K562 (cell line): ENCODE data around the gene KCNC4. TPM values are rescaled to one million over a fixed set of nuclear protein-coding genes. Genes with fewer than 3 reads are reported as not detected.

Experiments
- ATAC-seq: fragments of 200-7000 bp; cut with Tn5 transposase; 3 replicates; pipeline ENCODE4 v1.9.1; 2020; ENCODE audit warnings: moderate library complexity
- BruUV-seq: library from RNA; stranded (reverse); fragments of 400-500 nt; replicated peaks from 2 replicates; lab custom pipeline; 2021; lab: Mats Ljungman, UMichigan
- CTCF ChIA-PET: fragments of 300-600 bp; formaldehyde crosslinking; extraction: SDS; loops from one replicate; lab custom pipeline; 2021; ENCODE audit warnings: low intra/inter-chr PET ratio; lab: Yijun Ruan, JAX
- POLR2A ChIA-PET: fragments of 300-600, 350-650 bp; sonication (Branson Sonifier 250); formaldehyde crosslinking; extraction: SDS; loops from one replicate; lab custom pipeline; 2021; ENCODE audit warnings: antibody characterized with exemption, inconsistent platforms; lab: Yijun Ruan, JAX
- DNase-seq, 4 experiments: peaks; one replicate each; pipeline versions ENCODE4 v3.0.0 to v3.0.0-alpha.2; 2011 to 2018; ENCODE audit warnings: low spot score in 3 of 4, mixed read lengths in 3 of 4; ENCODE audit errors: extremely low read depth in 1 of 4
- FAIRE-seq: peaks from 2 replicates; lab custom pipeline; 2011; peaks lifted over from hg19 to GRCh38; lab: Jason Lieb, UNC
- H2AFZ ChIP-seq: 2 replicates; pipeline ENCODE4 v1.6.0; 2011; ENCODE audit warnings: low read depth, low read length, control low read depth, inconsistent platforms
- H3K27ac ChIP-seq: fragments of 200-600 bp; 3 replicates; pipeline ENCODE4 v1.8.0; 2011; ENCODE audit warnings: low read depth, mild to moderate bottlenecking, control low read depth, inconsistent platforms, low read length, moderate library complexity, mixed read lengths; ENCODE audit errors: extremely low read depth
- H3K27me3 ChIP-seq, 2 experiments: fragments of 300-600 bp in 1 of 2; 2 replicates in 1 of 2; 3 replicates in 1 of 2; pipeline versions ENCODE4 v1.6.0 to v1.8.0; 2011; ENCODE audit warnings: inconsistent platforms in 2 of 2, low read length in 2 of 2, mild to moderate bottlenecking in 1 of 2, mixed read lengths in 1 of 2, moderate library complexity in 1 of 2; ENCODE audit not compliant: control insufficient read depth in 2 of 2, insufficient read depth in 2 of 2
- H3K36me3 ChIP-seq: fragments of 300-600 bp; 3 replicates; pipeline ENCODE4 v1.8.0; 2011; ENCODE audit warnings: mild to moderate bottlenecking, low read length, inconsistent platforms; ENCODE audit not compliant: control insufficient read depth, insufficient read depth
- H3K4me1 ChIP-seq, 2 experiments: fragments of 200-600 bp in 1 of 2; replicated peaks in 1 of 2; 2 replicates in 1 of 2; 3 replicates in 1 of 2; pipeline versions ENCODE4 v1.5.1 to v1.8.0; 2011; ENCODE audit warnings: inconsistent platforms in 2 of 2, low read length in 2 of 2, mild to moderate bottlenecking in 1 of 2, mixed read lengths in 1 of 2, moderate library complexity in 1 of 2; ENCODE audit not compliant: control insufficient read depth in 2 of 2, insufficient read depth in 2 of 2
- H3K4me2 ChIP-seq: 2 replicates; pipeline ENCODE4 v1.6.1; 2011; ENCODE audit warnings: low read length, control low read depth, inconsistent platforms, mixed read lengths; ENCODE audit not compliant: insufficient read depth
- H3K4me3 ChIP-seq: fragments of 200-600 bp; sonication (generic), shearing (Covaris generic); 2 replicates; pipeline ENCODE4 v1.5.1; 2016; ENCODE audit warnings: control low read depth, inconsistent platforms
- H3K79me2 ChIP-seq: fragments of 200-600 bp; 3 replicates; pipeline ENCODE4 v1.8.0; 2011; ENCODE audit warnings: low read length, inconsistent platforms; ENCODE audit not compliant: control insufficient read depth, insufficient read depth
- H3K9ac ChIP-seq, 2 experiments: 2 replicates each; pipeline versions ENCODE4 v1.6.0 to v1.6.1; 2011; ENCODE audit warnings: low read depth in 2 of 2, low read length in 2 of 2, control low read depth in 1 of 2, inconsistent platforms in 1 of 2, mild to moderate bottlenecking in 1 of 2, mixed read lengths in 1 of 2; ENCODE audit not compliant: insufficient read depth in 1 of 2
- H3K9me1 ChIP-seq: one replicate; pipeline ENCODE4 v1.6.0; 2011; ENCODE audit warnings: inconsistent platforms, mild to moderate bottlenecking, low read length, moderate library complexity; ENCODE audit not compliant: control insufficient read depth, insufficient read depth
- H3K9me3 ChIP-seq: replicated peaks from 2 replicates; pipeline ENCODE4 v1.5.1; 2011; ENCODE audit warnings: low read depth, low read length, inconsistent platforms; ENCODE audit not compliant: control insufficient read depth, insufficient read depth
- H4K20me1 ChIP-seq: replicated peaks from 2 replicates; pipeline ENCODE4 v1.6.1; 2011; ENCODE audit warnings: low read length, inconsistent platforms, mixed read lengths; ENCODE audit not compliant: control insufficient read depth, insufficient read depth
- BHLHE40 ChIP-seq: IDR thresholded peaks from 2 replicates; pipeline ENCODE4 v1.6.1; 2011; ENCODE audit warnings: low read length, improper control_type of control experiment
- CBFB ChIP-seq: sonication (generic); formaldehyde crosslinking; IDR thresholded peaks from 2 replicates; pipeline ENCODE4 v1.4.0; 2020; ENCODE audit warnings: mild to moderate bottlenecking, missing genetic modification reagents
- FOSL1 ChIP-seq: fragments of 200-800 bp; sonication (Bioruptor generic); conservative IDR thresholded peaks from 2 replicates; pipeline ENCODE4 v1.6.1; 2016; ENCODE audit warnings: missing genetic modification characterization, missing compliant biosample characterization
- IRF2 ChIP-seq: sonication (generic); formaldehyde crosslinking; IDR thresholded peaks from 2 replicates; pipeline ENCODE4 v1.8.1; 2022; ENCODE audit warnings: mild to moderate bottlenecking, missing genetic modification reagents
- MAFG ChIP-seq: fragments of 450-650 bp; conservative IDR thresholded peaks from 2 replicates; pipeline ENCODE4 v1.6.1; 2016; ENCODE audit warnings: missing genetic modification characterization, missing compliant biosample characterization
- NFE2 ChIP-seq: IDR thresholded peaks from 2 replicates; pipeline ENCODE4 v1.6.1; 2014; ENCODE audit warnings: antibody characterized with exemption, low read depth
- POLR2A ChIP-seq: fragments of 450-650 bp; conservative IDR thresholded peaks from 2 replicates; pipeline ENCODE4 v1.6.1; 2016
- RAD51 ChIP-seq: fragments of 450-650 bp; IDR thresholded peaks from 2 replicates; pipeline ENCODE4 v1.7.1; 2016; ENCODE audit warnings: low read depth, mild to moderate bottlenecking, borderline replicate concordance
- SMC3 ChIP-seq: conservative IDR thresholded peaks from 2 replicates; pipeline ENCODE4 v1.6.1; 2011; ENCODE audit warnings: low read depth, low read length, improper control_type of control experiment; ENCODE audit not compliant: insufficient read depth
- SOX6 ChIP-seq: fragments of 450-650 bp; IDR thresholded peaks from 2 replicates; pipeline ENCODE4 v1.6.1; 2014; ENCODE audit warnings: mild to moderate bottlenecking
- TCF3 ChIP-seq: sonication (generic); formaldehyde crosslinking; IDR thresholded peaks from 2 replicates; pipeline ENCODE4 v1.4.0; 2020; ENCODE audit warnings: mild to moderate bottlenecking, missing genetic modification reagents
- TCF7L2 ChIP-seq: fragments of 150-350 bp; IDR thresholded peaks from 2 replicates; pipeline ENCODE4 v1.6.1; 2016; ENCODE audit warnings: low read depth, mild to moderate bottlenecking, low read length, moderate library complexity
- THAP7 ChIP-seq: fragments of 250-450 bp; sonication (Bioruptor Pico); IDR thresholded peaks from 2 replicates; pipeline ENCODE4 v1.5.0; 2021
- USF1 ChIP-seq: sonication (generic); formaldehyde crosslinking; IDR thresholded peaks from 2 replicates; pipeline ENCODE4 v1.9.0; 2022; ENCODE audit warnings: mild to moderate bottlenecking, missing genetic modification reagents
- ZNF197 ChIP-seq: fragments of 200-800 bp; sonication (Bioruptor generic); IDR thresholded peaks from 2 replicates; pipeline ENCODE4 v1.6.1; 2016; ENCODE audit warnings: low read depth, missing genetic modification characterization, missing compliant biosample characterization
- WGBS: fragments of 100-300 bp; shearing (Covaris generic); methylation state at CpG from one replicate; pipeline ENCODE4 v1.1.6; 2016; ENCODE audit warnings: low coverage, mixed read lengths; ENCODE audit not compliant: insufficient coverage; ENCODE audit errors: missing lambda C conversion rate; 5-methylcytosine and 5-hydroxymethylcytosine counted together
- in situ Hi-C: fragments of 300-500 bp; cut with MboI; formaldehyde crosslinking; loops from 4 replicates; pipeline ENCODE4 v1.15.0; 2018; ENCODE audit warnings: inconsistent platforms, mixed read lengths
- intact Hi-C: fragments of 100-400 bp; cut with micrococcal nuclease; formaldehyde crosslinking; loops from 2 replicates; pipeline ENCODE4 v1.14.2; 2022
- polyA plus RNA-seq, 8 experiments: library from polyadenylated mRNA; depleted of rRNA in 4 of 8; stranded (reverse) in 5 of 8; unstranded in 3 of 8; fragments of >200 nt; fragmentation: Nextera tagmentation in 2 of 8; fragmentation: Illumina TruSeq in 1 of 8; extraction: Ambion mirVana in 2 of 8; extraction: Trizol in 1 of 8; gene quantifications; 2 replicates each; pipeline versions ENCODE4 v1.2.1 to v1.2.3, GENCODE V29; 2011 to 2014; ENCODE audit warnings: inconsistent platforms in 1 of 8, missing spikeins in 1 of 8
- total RNA-seq, 7 experiments: library from RNA; depleted of rRNA in 6 of 7; stranded (reverse); fragments of >200 nt in 6 of 7; fragmentation: Illumina TruSeq in 2 of 7; extraction: Trizol in 2 of 7; gene quantifications; 2 replicates each; pipeline versions ENCODE4 v1.2.1 to v1.2.3, GENCODE V29; 2011 to 2021; ENCODE audit warnings: low replicate concordance in 1 of 7
- TF ChIP-seq, protein P1 (sequence below): fragments of 150-350 bp; conservative IDR thresholded peaks from 2 replicates; pipeline ENCODE4 v1.6.1; 2014; ENCODE audit warnings: low read length
- TF ChIP-seq, protein P2 (sequence below), 2 experiments: fragments of 200-800 bp in 1 of 2; sonication (Bioruptor generic) in 1 of 2; sonication (generic) in 1 of 2; formaldehyde crosslinking in 1 of 2; IDR thresholded peaks in 1 of 2; conservative IDR thresholded peaks in 1 of 2; 2 replicates each; pipeline versions ENCODE4 v1.5.0 to v1.6.1; 2016 to 2020; ENCODE audit warnings: missing compliant biosample characterization in 1 of 2, missing genetic modification characterization in 1 of 2, missing genetic modification reagents in 1 of 2

KCNC4 gene
- total and polyA plus RNA-seq, 9 of the 15 experiments (the other 6 are each of a cell fraction or from before 2014, with no cell fraction given), result 0.07 to 1.8 (median 0.73) TPM

GRCh38 chr1:110237386-110238152, 27.5 kb downstream of the KCNC4 start:
- in situ Hi-C loops, result no loop called here
- TF ChIP-seq MAFG (tag) (no peak; the same call in 1 of the 2 replicates), USF1 (peak; percentile 41; the same call in 1 of the 2 replicates), CBFB (CRISPR knock-in tag) (no peak), RAD51 (no peak), ZNF197 (CRISPR knock-in tag) (no peak), NFE2 (peak; percentile 65), TCF7L2 (no peak), FOSL1 (no peak), SMC3 (no peak), TCF3 (CRISPR knock-in tag) (no peak), IRF2 (CRISPR knock-in tag) (no peak), POLR2A (no peak), SOX6 (no peak), THAP7 (no peak), BHLHE40 (peak; percentile 95)
- TF ChIP-seq, protein P1, sequence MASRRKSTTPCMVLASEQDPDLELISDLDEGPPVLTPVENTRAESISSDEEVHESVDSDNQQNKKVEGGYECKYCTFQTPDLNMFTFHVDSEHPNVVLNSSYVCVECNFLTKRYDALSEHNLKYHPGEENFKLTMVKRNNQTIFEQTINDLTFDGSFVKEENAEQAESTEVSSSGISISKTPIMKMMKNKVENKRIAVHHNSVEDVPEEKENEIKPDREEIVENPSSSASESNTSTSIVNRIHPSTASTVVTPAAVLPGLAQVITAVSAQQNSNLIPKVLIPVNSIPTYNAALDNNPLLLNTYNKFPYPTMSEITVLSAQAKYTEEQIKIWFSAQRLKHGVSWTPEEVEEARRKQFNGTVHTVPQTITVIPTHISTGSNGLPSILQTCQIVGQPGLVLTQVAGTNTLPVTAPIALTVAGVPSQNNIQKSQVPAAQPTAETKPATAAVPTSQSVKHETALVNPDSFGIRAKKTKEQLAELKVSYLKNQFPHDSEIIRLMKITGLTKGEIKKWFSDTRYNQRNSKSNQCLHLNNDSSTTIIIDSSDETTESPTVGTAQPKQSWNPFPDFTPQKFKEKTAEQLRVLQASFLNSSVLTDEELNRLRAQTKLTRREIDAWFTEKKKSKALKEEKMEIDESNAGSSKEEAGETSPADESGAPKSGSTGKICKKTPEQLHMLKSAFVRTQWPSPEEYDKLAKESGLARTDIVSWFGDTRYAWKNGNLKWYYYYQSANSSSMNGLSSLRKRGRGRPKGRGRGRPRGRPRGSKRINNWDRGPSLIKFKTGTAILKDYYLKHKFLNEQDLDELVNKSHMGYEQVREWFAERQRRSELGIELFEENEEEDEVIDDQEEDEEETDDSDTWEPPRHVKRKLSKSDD, result no peak
- TF ChIP-seq, protein P2, sequence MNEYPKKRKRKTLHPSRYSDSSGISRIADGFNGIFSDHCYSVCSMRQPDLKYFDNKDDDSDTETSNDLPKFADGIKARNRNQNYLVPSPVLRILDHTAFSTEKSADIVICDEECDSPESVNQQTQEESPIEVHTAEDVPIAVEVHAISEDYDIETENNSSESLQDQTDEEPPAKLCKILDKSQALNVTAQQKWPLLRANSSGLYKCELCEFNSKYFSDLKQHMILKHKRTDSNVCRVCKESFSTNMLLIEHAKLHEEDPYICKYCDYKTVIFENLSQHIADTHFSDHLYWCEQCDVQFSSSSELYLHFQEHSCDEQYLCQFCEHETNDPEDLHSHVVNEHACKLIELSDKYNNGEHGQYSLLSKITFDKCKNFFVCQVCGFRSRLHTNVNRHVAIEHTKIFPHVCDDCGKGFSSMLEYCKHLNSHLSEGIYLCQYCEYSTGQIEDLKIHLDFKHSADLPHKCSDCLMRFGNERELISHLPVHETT (CRISPR knock-in tag; conservative IDR thresholded peaks at IDR 0.05 in 1 of 2, IDR thresholded peaks at IDR 0.05 in 1 of 2), result no peak

More at GRCh38 chr1:110237386-110238152, 27.5 kb downstream of the KCNC4 start:
- no peaks in the 10 kb centered on the region for H3K9me3 ChIP-seq
- H3K27ac ChIP-seq, result no peak overlapping the region
- peaks cover 3 to 18% of the 10 kb centered on the region in 2 experiments for H3K4me1 ChIP-seq
- 2% methylated on average over 13 of the region's 13 CpGs for whole genome bisulfite sequencing
- FAIRE-seq (no peak), ATAC-seq (peak; percentile 64), DNase-seq (peak in 2 of 4 experiments; percentile 20 to 33)
- ChIA-PET POLR2A (interaction anchor here (0.6 to 1.8 kb wide), 5 partner anchors 8 to 136 kb away, joined by 3 to 9 read pairs (median 4); no protein-coding TSS in a partner anchor), CTCF (interaction anchor here (1.2 kb wide), 1 partner anchor 30 kb away, joined by 3 read pairs; no protein-coding TSS in a partner anchor)
- H3K4me2 ChIP-seq, result no peak overlapping the region
- H3K27me3 ChIP-seq, result peaks cover 20 to 68% of the 10 kb centered on the region in 2 experiments
- no peak overlapping the region for H3K4me3 ChIP-seq
- no peaks in the 10 kb centered on the region for H3K36me3 ChIP-seq
- BruUV-seq, result no TSS peak
- intact Hi-C loops, result no loop called here
- H3K79me2 ChIP-seq, result no peaks in the 10 kb centered on the region
- no peak overlapping the region for H3K9ac ChIP-seq
- no peak overlapping the region for H2AFZ ChIP-seq
- no peaks in the 10 kb centered on the region; the same call in 1 of the 2 replicates for H4K20me1 ChIP-seq
- H3K9me1 ChIP-seq, result no peaks in the 10 kb centered on the region
